ENCODE measurements around the gene SEC24A.
"Not testable (repeated sequence)": the region's sequence is repeated elsewhere in the genome, so short reads cannot be mapped to it uniquely, and the experiment has no call there.

The SEC24A gene

DNA sequence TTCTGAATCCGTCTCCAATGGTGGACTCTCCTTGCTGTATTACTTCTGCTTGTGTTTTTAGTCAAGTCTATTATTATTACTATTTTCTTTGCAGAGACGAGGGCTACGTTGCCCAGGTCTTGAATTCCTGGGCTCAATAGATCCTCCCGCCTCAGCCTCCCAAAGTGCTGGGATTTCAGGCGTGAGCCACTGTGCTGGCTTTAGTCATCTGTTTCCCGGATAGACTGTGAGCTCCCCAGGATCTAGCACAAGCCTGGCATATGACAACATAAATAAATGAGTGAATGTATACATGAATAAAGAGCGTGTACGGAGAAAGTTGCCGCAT lies 109.6 kb downstream of the SEC24A start:
- no peak for DNase-seq

- DNase-seq, result peak; percentile 85 to 90
These were observed 110.1 kb downstream of the SEC24A start, which contains the start of gene DDX46 for GRCh38 chr5:134758504-134759341. TSS of gene DDX46 (plus strand) at chr5:134758779. CDS start at chr5:134758939, 160 bp downstream.

- DNase-seq, result not testable (repeated sequence)
These were observed 119.1 kb downstream of the SEC24A start for GRCh38 chr5:134767528-134768291.

DNA sequence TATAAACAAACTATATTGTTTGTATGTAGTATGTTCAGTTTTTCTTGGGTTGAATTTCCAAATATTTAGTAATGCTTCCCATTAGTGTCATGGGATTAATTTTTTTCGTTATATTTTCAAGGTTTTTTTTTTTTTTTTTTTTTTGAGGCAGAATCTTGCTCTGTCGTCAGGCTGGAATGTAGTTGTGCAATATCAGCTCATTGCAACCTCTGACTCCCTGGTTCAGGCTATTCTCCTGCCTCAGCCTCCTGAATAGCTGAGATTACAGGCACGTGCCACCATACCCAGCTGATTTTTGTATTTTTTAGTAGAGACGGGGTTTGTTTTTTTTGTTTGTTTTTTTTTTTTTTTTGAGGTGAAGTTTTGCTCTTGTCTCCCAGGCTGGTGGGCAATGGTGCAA lies 120.6 kb downstream of the SEC24A start:
- no peak for DNase-seq

GRCh38 chr5:134772461-134773125 lies 124.0 kb downstream of the SEC24A start:
- no peak for DNase-seq

GRCh38 chr5:134777366-134777765 lies 128.8 kb downstream of the SEC24A start:
- DNase-seq, result no peak

Data from AML-193 (cell line).